OCI-LY7 (cell line): Measurements from ENCODE around the gene LAGE3. TPM values are rescaled to one million over a fixed set of nuclear protein-coding genes. Genes with fewer than 3 reads are reported as not detected.

Source experiments
- BruUV-seq: library from RNA; stranded (reverse); fragments of 400-500 nt; replicated peaks from 2 replicates; lab custom pipeline; 2021; lab: Mats Ljungman, UMichigan
- CTCF ChIA-PET: fragments of 300-600 bp; sonication (Branson Sonifier 250); formaldehyde crosslinking; loops from one replicate; lab custom pipeline; 2022; ENCODE audit warnings: antibody characterized with exemption; ENCODE audit not compliant: unreplicated experiment; lab: Charles Lee
- POLR2A ChIA-PET: fragments of 300-600 bp; sonication (Branson Sonifier 250); formaldehyde crosslinking; loops from one replicate; lab custom pipeline; 2022; ENCODE audit warnings: antibody characterized with exemption; lab: Charles Lee
- DNase-seq: peaks from one replicate; pipeline ENCODE4 v3.0.0-alpha.2; 2015; ENCODE audit warnings: low spot score
- H2AFZ ChIP-seq: fragments of 200-600 bp; sonication (generic), shearing (Covaris generic); 2 replicates; pipeline ENCODE4 v1.6.1; 2014; ENCODE audit warnings: mild to moderate bottlenecking, antibody characterized with exemption, low read length, moderate library complexity
- H3K27ac ChIP-seq: fragments of 200-600 bp; sonication (generic); 2 replicates; pipeline ENCODE4 v1.5.1; 2014; ENCODE audit warnings: mixed run types, low read depth, mild to moderate bottlenecking, moderate library complexity, low read length, inconsistent platforms; ENCODE audit not compliant: poor library complexity, severe bottlenecking
- H3K36me3 ChIP-seq: fragments of 200-600 bp; sonication (generic); 2 replicates; pipeline ENCODE4 v1.6.1; 2014; ENCODE audit warnings: mild to moderate bottlenecking, antibody characterized with exemption, low read length, moderate library complexity, mixed read lengths; ENCODE audit not compliant: insufficient read depth
- H3K4me1 ChIP-seq: fragments of 200-600 bp; sonication (generic); 2 replicates; pipeline ENCODE4 v1.5.1; 2014; ENCODE audit warnings: mild to moderate bottlenecking, low read length; ENCODE audit not compliant: insufficient read depth, poor library complexity, severe bottlenecking
- H3K4me2 ChIP-seq: fragments of 200-600 bp; sonication (generic); 2 replicates; pipeline ENCODE4 v1.6.1; 2014; ENCODE audit warnings: mild to moderate bottlenecking, low read length
- H3K4me3 ChIP-seq: fragments of 200-600 bp; sonication (generic); 2 replicates; pipeline ENCODE4 v1.5.1; 2014; ENCODE audit warnings: mild to moderate bottlenecking, low read depth, low read length; ENCODE audit not compliant: poor library complexity, severe bottlenecking
- H3K79me2 ChIP-seq: fragments of 200-600 bp; sonication (generic); 2 replicates; pipeline ENCODE4 v1.6.1; 2016; ENCODE audit warnings: low read depth, mild to moderate bottlenecking, low read length, moderate library complexity, mixed read lengths; ENCODE audit not compliant: insufficient read depth
- H3K9me2 ChIP-seq: fragments of 200-600 bp; sonication (generic); 2 replicates; pipeline ENCODE4 v1.6.1; 2016; ENCODE audit warnings: mild to moderate bottlenecking, low read length, mixed read lengths; ENCODE audit not compliant: insufficient read depth
- H3K9me3 ChIP-seq: fragments of 200-600 bp; sonication (generic); 2 replicates; pipeline ENCODE4 v1.6.1; 2014; ENCODE audit warnings: mild to moderate bottlenecking, mixed run types, low read length, mixed read lengths
- H4K20me1 ChIP-seq: fragments of 200-600 bp; sonication (generic); 2 replicates; pipeline ENCODE4 v1.6.1; 2014; ENCODE audit warnings: mild to moderate bottlenecking, antibody characterized with exemption, low read length, moderate library complexity, mixed read lengths; ENCODE audit not compliant: insufficient read depth
- EZH2phosphoT487 ChIP-seq: fragments of 200-600 bp; sonication (generic); IDR thresholded peaks from 2 replicates; pipeline ENCODE4 v1.6.1; 2018; ENCODE audit warnings: low read depth, borderline replicate concordance, mild to moderate bottlenecking, mixed run types, antibody characterized with exemption, low read length, moderate library complexity, mixed read lengths
- intact Hi-C: fragments of 100-400 bp; cut with micrococcal nuclease; formaldehyde crosslinking; loops from one replicate; pipeline ENCODE4 v1.10.0; 2022; ENCODE audit not compliant: unreplicated experiment
- total RNA-seq, 2 experiments: library from RNA; depleted of rRNA in 1 of 2; stranded (reverse); fragments of >200 nt in 1 of 2; shearing (Covaris generic) in 1 of 2; gene quantifications; 2 replicates each; pipeline ENCODE4 v1.2.3, GENCODE V29; 2014 to 2022
- TF ChIP-seq, protein P1 (sequence below): fragments of 200-600 bp; sonication (generic); conservative IDR thresholded peaks from 2 replicates; pipeline ENCODE4 v1.5.1; 2014; ENCODE audit warnings: mild to moderate bottlenecking, antibody characterized with exemption, low read length, moderate library complexity, mixed read lengths

Gene LAGE3
- total RNA-seq, 2 experiments from 2014 or later: 40.6 to 70.1 TPM

DNA sequence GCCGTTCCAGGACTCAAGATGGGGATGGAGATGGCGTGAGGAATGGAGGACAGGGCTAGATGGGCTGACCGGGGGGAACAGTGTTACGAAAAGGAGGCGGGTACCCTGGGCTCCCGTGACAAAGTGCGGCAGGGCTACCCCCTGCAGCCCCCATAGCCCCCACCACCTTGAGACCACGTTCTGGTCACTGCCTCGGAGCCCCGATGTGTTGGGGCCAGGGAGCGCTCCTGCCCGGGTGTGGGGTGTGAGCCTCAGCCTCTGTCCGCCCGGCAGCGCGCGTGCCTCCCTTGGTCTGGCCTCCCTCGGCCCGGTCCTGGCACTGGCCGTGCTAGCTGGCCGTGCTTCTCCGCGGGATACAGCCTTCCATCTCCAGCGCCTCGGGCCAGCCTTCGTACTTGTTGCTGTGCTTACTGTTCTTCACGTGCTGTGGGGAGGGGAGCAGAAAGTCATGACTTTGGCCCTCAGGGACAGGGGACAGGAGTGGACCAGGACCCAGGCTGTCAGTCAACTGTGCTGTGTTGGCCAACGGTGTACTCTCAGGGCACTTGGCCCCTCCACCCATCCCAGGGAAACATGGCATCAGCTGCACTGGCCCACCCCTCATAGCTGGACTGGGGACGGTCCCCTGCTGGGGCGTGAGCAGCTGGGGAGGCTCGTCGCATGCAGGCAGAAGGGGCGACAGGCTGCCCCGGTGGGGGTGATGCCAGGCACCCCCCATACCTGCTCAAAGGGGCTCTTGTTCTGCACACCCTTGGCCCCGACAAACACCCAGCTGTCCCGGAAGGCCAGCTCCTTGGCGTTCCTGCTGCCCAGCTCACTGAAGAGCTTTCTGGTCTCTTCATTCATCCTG, 27.6 kb upstream of the LAGE3 start:
- Histone ChIP-seq H3K36me3 (peaks cover 9% of the 10 kb centered on the region), H3K27ac (no peak overlapping the region), H3K4me1 (no peaks in the 10 kb centered on the region), H3K9me2 (no peaks in the 10 kb centered on the region), H3K4me2 (no peak overlapping the region), H3K79me2 (no peaks in the 10 kb centered on the region), H4K20me1 (no peaks in the 10 kb centered on the region), H3K9me3 (no peaks in the 10 kb centered on the region), H3K4me3 (no peak overlapping the region), H2AFZ (no peak overlapping the region)
- TF ChIP-seq, protein P1, sequence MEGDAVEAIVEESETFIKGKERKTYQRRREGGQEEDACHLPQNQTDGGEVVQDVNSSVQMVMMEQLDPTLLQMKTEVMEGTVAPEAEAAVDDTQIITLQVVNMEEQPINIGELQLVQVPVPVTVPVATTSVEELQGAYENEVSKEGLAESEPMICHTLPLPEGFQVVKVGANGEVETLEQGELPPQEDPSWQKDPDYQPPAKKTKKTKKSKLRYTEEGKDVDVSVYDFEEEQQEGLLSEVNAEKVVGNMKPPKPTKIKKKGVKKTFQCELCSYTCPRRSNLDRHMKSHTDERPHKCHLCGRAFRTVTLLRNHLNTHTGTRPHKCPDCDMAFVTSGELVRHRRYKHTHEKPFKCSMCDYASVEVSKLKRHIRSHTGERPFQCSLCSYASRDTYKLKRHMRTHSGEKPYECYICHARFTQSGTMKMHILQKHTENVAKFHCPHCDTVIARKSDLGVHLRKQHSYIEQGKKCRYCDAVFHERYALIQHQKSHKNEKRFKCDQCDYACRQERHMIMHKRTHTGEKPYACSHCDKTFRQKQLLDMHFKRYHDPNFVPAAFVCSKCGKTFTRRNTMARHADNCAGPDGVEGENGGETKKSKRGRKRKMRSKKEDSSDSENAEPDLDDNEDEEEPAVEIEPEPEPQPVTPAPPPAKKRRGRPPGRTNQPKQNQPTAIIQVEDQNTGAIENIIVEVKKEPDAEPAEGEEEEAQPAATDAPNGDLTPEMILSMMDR: no peak
- no peak for TF ChIP-seq EZH2phosphoT487
- POLR2A ChIA-PET: no interaction called here
- DNase-seq: no peak
- CTCF ChIA-PET: no interaction called here
- intact Hi-C loops: no loop called here
- BruUV-seq: no TSS peak

DNA sequence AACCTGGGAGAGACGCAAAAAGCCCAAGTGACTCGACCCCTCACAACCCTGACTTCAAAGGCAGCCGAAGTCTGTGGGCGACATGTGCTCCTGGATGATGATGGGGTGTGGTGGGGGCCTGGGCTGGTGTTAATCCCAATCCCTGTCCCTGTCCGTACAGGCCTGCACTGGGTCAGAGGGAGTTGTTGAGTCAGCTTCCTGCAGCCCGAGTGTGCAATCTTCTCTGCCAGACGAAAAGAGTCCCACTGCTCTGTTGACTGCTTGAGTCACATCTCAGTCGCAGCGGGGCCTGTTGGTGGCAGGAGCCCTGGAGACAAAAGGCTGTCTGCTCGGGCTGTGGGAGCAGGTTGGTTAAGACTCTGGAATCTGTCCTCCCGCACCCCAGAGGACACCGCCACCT, 26.7 kb upstream of the LAGE3 start:
- Histone ChIP-seq H3K27ac (no peak overlapping the region), H3K4me3 (no peak overlapping the region), H2AFZ (no peak overlapping the region), H3K9me3 (no peaks in the 10 kb centered on the region), H4K20me1 (no peaks in the 10 kb centered on the region), H3K79me2 (no peaks in the 10 kb centered on the region), H3K36me3 (peaks cover 9% of the 10 kb centered on the region), H3K4me2 (no peak overlapping the region), H3K4me1 (no peaks in the 10 kb centered on the region), H3K9me2 (no peaks in the 10 kb centered on the region)
- CTCF ChIA-PET: no interaction called here
- intact Hi-C loops: no loop called here
- POLR2A ChIA-PET: no interaction called here
- no peak for DNase-seq
- TF ChIP-seq EZH2phosphoT487: no peak
- TF ChIP-seq, protein P1: no peak
- BruUV-seq: no TSS peak

DNA sequence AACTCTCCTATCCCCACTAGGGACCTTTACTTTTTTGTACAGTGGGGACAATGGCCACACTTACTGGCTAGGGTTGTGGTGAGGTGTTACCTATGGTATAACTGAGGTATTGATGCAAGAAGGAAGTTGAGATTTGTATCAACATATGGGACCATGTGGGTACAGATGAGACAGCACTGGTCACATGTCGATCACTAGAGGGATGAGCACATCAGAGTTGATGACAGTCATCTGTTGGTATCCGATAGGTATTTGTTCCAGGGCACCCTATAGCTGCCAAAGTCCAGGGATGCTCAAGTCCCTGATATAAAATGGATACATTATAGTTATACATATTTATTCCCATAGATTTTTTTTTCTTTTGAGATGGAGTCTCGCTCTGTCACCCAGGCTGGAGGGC, 23.9 kb upstream of the LAGE3 start:
- no TSS peak for BruUV-seq
- Histone ChIP-seq H3K27ac (no peak overlapping the region), H3K4me3 (no peak overlapping the region), H2AFZ (no peak overlapping the region), H4K20me1 (no peaks in the 10 kb centered on the region), H3K4me2 (no peak overlapping the region), H3K9me3 (no peaks in the 10 kb centered on the region), H3K79me2 (no peaks in the 10 kb centered on the region), H3K36me3 (no peaks in the 10 kb centered on the region), H3K4me1 (no peaks in the 10 kb centered on the region), H3K9me2 (no peaks in the 10 kb centered on the region)
- POLR2A ChIA-PET: interaction anchor here (0.9 kb wide), 1 partner anchor 12 kb away, joined by 4 read pairs; the partner anchor contains the start of gene SLC10A3
- CTCF ChIA-PET: no interaction called here
- TF ChIP-seq, protein P1: no peak
- TF ChIP-seq EZH2phosphoT487: no peak
- intact Hi-C loops: no loop called here
- no peak for DNase-seq
